ENCODE data around the gene PRRX1.

The PRRX1 gene

GRCh38 chr1:170664093-170664827 lies at the start of gene PRRX1:
Gene PRRX1 (plus strand): TSS chr1:170664131. CDS start chr1:170664219, 88 bp downstream.
- Histone ChIP-seq H3K36me3 (ENCODE audit: control insufficient read depth, insufficient read depth, low read length) (no peaks in the 10 kb centered on the region), H3K4me1 (ENCODE audit: control insufficient read depth, insufficient read depth, low read length) (peaks cover 52% of the 10 kb centered on the region), H3K9me3 (ENCODE audit: control insufficient read depth, insufficient read depth, low read length) (no peaks in the 10 kb centered on the region), H3K27ac (ENCODE audit: low read depth, low read length) (no peak within 1 kb of the TSS), H3K4me3 (ENCODE audit: low read depth, low read length) (peak within 1 kb of the TSS; percentile 63), H3K9ac (ENCODE audit: low read depth, low read length) (no peak within 1 kb of the TSS), H3K27me3 (ENCODE audit: control insufficient read depth, insufficient read depth, low read length) (peaks cover 99% of the 10 kb centered on the region)

- Histone ChIP-seq H3K27me3 (ENCODE audit: control insufficient read depth, insufficient read depth, low read length) (no peaks in the 10 kb centered on the region), H3K9me3 (ENCODE audit: control insufficient read depth, insufficient read depth, low read length) (no peaks in the 10 kb centered on the region)
Measured at GRCh38 chr1:170617591-170618330, 46.2 kb upstream of the PRRX1 start.

GRCh38 chr1:170618421-170618820 lies 45.5 kb upstream of the PRRX1 start:
- no peaks in the 10 kb centered on the region for H3K4me1 ChIP-seq (ENCODE audit: control insufficient read depth, insufficient read depth, low read length)
- no peak overlapping the region for H3K27ac ChIP-seq (ENCODE audit: low read depth, low read length)
- H3K27me3 ChIP-seq (ENCODE audit: control insufficient read depth, insufficient read depth, low read length): no peaks in the 10 kb centered on the region
- H3K9ac ChIP-seq (ENCODE audit: low read depth, low read length): no peak overlapping the region
- no peak overlapping the region for H3K4me3 ChIP-seq (ENCODE audit: low read depth, low read length)
- H3K9me3 ChIP-seq (ENCODE audit: control insufficient read depth, insufficient read depth, low read length): no peaks in the 10 kb centered on the region
- H3K36me3 ChIP-seq (ENCODE audit: control insufficient read depth, insufficient read depth, low read length): no peaks in the 10 kb centered on the region

More at GRCh38 chr1:170617591-170618330, 46.2 kb upstream of the PRRX1 start:
- no peak overlapping the region for H3K27ac ChIP-seq (ENCODE audit: low read depth, low read length)
- no peaks in the 10 kb centered on the region for H3K4me1 ChIP-seq (ENCODE audit: control insufficient read depth, insufficient read depth, low read length)
- no peak overlapping the region for H3K9ac ChIP-seq (ENCODE audit: low read depth, low read length)
- no peak overlapping the region for H3K4me3 ChIP-seq (ENCODE audit: low read depth, low read length)
- no peaks in the 10 kb centered on the region for H3K36me3 ChIP-seq (ENCODE audit: control insufficient read depth, insufficient read depth, low read length)

GRCh38 chr1:170619241-170620028 lies 44.5 kb upstream of the PRRX1 start:
- Histone ChIP-seq H3K36me3 (ENCODE audit: control insufficient read depth, insufficient read depth, low read length) (no peaks in the 10 kb centered on the region), H3K4me3 (ENCODE audit: low read depth, low read length) (no peak overlapping the region), H3K9ac (ENCODE audit: low read depth, low read length) (no peak overlapping the region), H3K4me1 (ENCODE audit: control insufficient read depth, insufficient read depth, low read length) (no peaks in the 10 kb centered on the region), H3K9me3 (ENCODE audit: control insufficient read depth, insufficient read depth, low read length) (no peaks in the 10 kb centered on the region), H3K27ac (ENCODE audit: low read depth, low read length) (no peak overlapping the region), H3K27me3 (ENCODE audit: control insufficient read depth, insufficient read depth, low read length) (no peaks in the 10 kb centered on the region)

GRCh38 chr1:170620164-170620563 lies 43.8 kb upstream of the PRRX1 start:
- H3K9ac ChIP-seq (ENCODE audit: low read depth, low read length): no peak overlapping the region
- no peaks in the 10 kb centered on the region for H3K9me3 ChIP-seq (ENCODE audit: control insufficient read depth, insufficient read depth, low read length)
- no peak overlapping the region for H3K4me3 ChIP-seq (ENCODE audit: low read depth, low read length)

GRCh38 chr1:170623171-170623570 lies 40.8 kb upstream of the PRRX1 start:
- no peak overlapping the region for H3K4me3 ChIP-seq (ENCODE audit: low read depth, low read length)

More at GRCh38 chr1:170620164-170620563, 43.8 kb upstream of the PRRX1 start:
- no peak overlapping the region for H3K27ac ChIP-seq (ENCODE audit: low read depth, low read length)
- no peaks in the 10 kb centered on the region for H3K36me3 ChIP-seq (ENCODE audit: control insufficient read depth, insufficient read depth, low read length)
- no peaks in the 10 kb centered on the region for H3K27me3 ChIP-seq (ENCODE audit: control insufficient read depth, insufficient read depth, low read length)
- H3K4me1 ChIP-seq (ENCODE audit: control insufficient read depth, insufficient read depth, low read length): no peaks in the 10 kb centered on the region

GRCh38 chr1:170624146-170624545 lies 39.8 kb upstream of the PRRX1 start:
- H3K9ac ChIP-seq (ENCODE audit: low read depth, low read length): no peak overlapping the region
- no peaks in the 10 kb centered on the region for H3K4me1 ChIP-seq (ENCODE audit: control insufficient read depth, insufficient read depth, low read length)
- H3K9me3 ChIP-seq (ENCODE audit: control insufficient read depth, insufficient read depth, low read length): no peaks in the 10 kb centered on the region
- H3K27me3 ChIP-seq (ENCODE audit: control insufficient read depth, insufficient read depth, low read length): no peaks in the 10 kb centered on the region
- H3K36me3 ChIP-seq (ENCODE audit: control insufficient read depth, insufficient read depth, low read length): no peaks in the 10 kb centered on the region
- no peak overlapping the region for H3K27ac ChIP-seq (ENCODE audit: low read depth, low read length)
- no peak overlapping the region for H3K4me3 ChIP-seq (ENCODE audit: low read depth, low read length)

More at GRCh38 chr1:170623171-170623570, 40.8 kb upstream of the PRRX1 start:
- Histone ChIP-seq H3K27me3 (ENCODE audit: control insufficient read depth, insufficient read depth, low read length) (no peaks in the 10 kb centered on the region), H3K9ac (ENCODE audit: low read depth, low read length) (no peak overlapping the region), H3K36me3 (ENCODE audit: control insufficient read depth, insufficient read depth, low read length) (no peaks in the 10 kb centered on the region), H3K27ac (ENCODE audit: low read depth, low read length) (no peak overlapping the region), H3K9me3 (ENCODE audit: control insufficient read depth, insufficient read depth, low read length) (no peaks in the 10 kb centered on the region), H3K4me1 (ENCODE audit: control insufficient read depth, insufficient read depth, low read length) (no peaks in the 10 kb centered on the region)

GRCh38 chr1:170630977-170631376 lies 33.0 kb upstream of the PRRX1 start:
- Histone ChIP-seq H3K9ac (ENCODE audit: low read depth, low read length) (no peak overlapping the region), H3K4me1 (ENCODE audit: control insufficient read depth, insufficient read depth, low read length) (no peaks in the 10 kb centered on the region; the same call in 1 of the 2 replicates), H3K27me3 (ENCODE audit: control insufficient read depth, insufficient read depth, low read length) (no peaks in the 10 kb centered on the region), H3K36me3 (ENCODE audit: control insufficient read depth, insufficient read depth, low read length) (no peaks in the 10 kb centered on the region), H3K4me3 (ENCODE audit: low read depth, low read length) (no peak overlapping the region), H3K9me3 (ENCODE audit: control insufficient read depth, insufficient read depth, low read length) (no peaks in the 10 kb centered on the region), H3K27ac (ENCODE audit: low read depth, low read length) (no peak overlapping the region)

GRCh38 chr1:170634293-170634692 lies 29.6 kb upstream of the PRRX1 start:
- H3K9ac ChIP-seq (ENCODE audit: low read depth, low read length): no peak overlapping the region
- H3K27ac ChIP-seq (ENCODE audit: low read depth, low read length): no peak overlapping the region
- no peaks in the 10 kb centered on the region for H3K36me3 ChIP-seq (ENCODE audit: control insufficient read depth, insufficient read depth, low read length)
- H3K4me1 ChIP-seq (ENCODE audit: control insufficient read depth, insufficient read depth, low read length): no peaks in the 10 kb centered on the region; the same call in 1 of the 2 replicates
- H3K9me3 ChIP-seq (ENCODE audit: control insufficient read depth, insufficient read depth, low read length): no peaks in the 10 kb centered on the region
- no peaks in the 10 kb centered on the region for H3K27me3 ChIP-seq (ENCODE audit: control insufficient read depth, insufficient read depth, low read length)
- H3K4me3 ChIP-seq (ENCODE audit: low read depth, low read length): no peak overlapping the region

GRCh38 chr1:170634824-170635410 lies 29.0 kb upstream of the PRRX1 start:
- Histone ChIP-seq H3K9me3 (ENCODE audit: control insufficient read depth, insufficient read depth, low read length) (no peaks in the 10 kb centered on the region), H3K4me3 (ENCODE audit: low read depth, low read length) (no peak overlapping the region), H3K9ac (ENCODE audit: low read depth, low read length) (no peak overlapping the region), H3K36me3 (ENCODE audit: control insufficient read depth, insufficient read depth, low read length) (no peaks in the 10 kb centered on the region), H3K4me1 (ENCODE audit: control insufficient read depth, insufficient read depth, low read length) (no peaks in the 10 kb centered on the region; the same call in 1 of the 2 replicates), H3K27ac (ENCODE audit: low read depth, low read length) (no peak overlapping the region), H3K27me3 (ENCODE audit: control insufficient read depth, insufficient read depth, low read length) (no peaks in the 10 kb centered on the region)
